GM19023 (cell line): ENCODE data around the gene PEMT.
"Not testable (repeated sequence)": the region's sequence is repeated elsewhere in the genome, so short reads cannot be mapped to it uniquely, and the experiment has no call there.

Experiments
- ATAC-seq: cut with Tn5 transposase; IDR thresholded peaks from one replicate; pipeline ENCODE4 v1.9.1; 2021; ENCODE audit warnings: mild to moderate bottlenecking, moderate library complexity; ENCODE audit not compliant: unreplicated experiment

The PEMT gene

DNA sequence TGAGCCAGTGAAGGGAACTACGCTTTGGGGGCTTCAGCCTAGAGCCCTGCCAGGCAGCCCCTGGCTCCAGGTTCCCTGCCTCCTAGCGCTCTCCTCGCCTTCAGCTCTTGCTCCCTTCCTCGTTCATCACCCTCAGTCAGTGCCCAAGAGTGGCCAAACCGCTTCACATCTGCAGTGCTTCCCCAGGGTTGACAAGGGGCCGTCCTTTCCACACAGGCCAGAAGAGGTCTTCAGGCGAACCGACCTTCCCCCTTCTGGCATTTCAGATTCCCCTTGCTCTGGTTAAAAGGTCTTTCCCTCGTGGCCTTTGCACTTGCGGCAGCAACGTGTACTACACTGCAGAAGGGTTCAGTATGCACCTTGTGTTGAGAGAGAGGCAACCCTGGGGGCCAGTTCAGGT, 99.4 kb downstream of the PEMT start:
- no peak for ATAC-seq

DNA sequence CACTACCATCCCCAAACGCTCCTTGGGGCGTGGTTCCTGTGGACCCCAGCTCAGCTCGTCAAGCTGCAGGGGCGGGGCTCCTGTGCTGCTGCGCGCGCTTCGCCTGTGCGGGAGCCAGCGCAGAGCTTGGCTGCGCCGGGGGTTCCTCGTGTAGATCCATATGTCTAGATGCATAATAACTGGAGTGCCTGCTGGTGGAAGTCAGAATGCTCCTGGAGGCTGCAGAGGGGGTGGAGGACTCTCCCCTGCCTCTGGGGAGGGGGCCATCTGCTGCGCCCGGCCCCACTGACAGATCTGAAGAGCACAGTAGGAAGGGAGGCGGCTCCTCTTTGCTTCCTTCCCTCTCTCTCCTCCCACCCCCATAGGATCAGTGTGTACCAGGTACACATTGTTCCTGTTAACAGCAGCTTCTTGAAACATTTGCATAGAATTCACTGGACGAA, 99.9 kb downstream of the PEMT start:
- ATAC-seq: no peak

DNA sequence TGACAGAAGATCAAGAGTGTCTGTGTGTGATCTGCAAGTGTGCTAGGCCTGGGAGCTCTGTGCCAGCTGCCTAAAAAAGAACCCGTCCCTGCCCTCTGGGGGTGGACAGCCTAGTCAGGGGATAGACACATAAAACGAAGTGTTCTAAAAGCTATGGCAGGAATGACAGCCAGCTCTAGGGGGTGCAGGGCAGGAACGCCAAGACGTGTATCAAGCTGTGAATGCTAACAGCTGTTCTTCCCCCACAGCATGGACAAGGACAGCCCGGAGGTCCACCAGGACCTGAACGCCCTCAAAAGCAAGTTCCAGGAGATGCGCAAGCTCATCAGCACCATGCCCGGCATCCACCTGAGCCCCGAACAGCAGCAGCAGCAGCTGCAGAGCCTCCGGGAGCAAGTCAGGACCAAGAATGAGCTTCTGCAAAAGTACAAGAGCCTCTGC, 100.5 kb downstream of the PEMT start:
- no peak for ATAC-seq

DNA sequence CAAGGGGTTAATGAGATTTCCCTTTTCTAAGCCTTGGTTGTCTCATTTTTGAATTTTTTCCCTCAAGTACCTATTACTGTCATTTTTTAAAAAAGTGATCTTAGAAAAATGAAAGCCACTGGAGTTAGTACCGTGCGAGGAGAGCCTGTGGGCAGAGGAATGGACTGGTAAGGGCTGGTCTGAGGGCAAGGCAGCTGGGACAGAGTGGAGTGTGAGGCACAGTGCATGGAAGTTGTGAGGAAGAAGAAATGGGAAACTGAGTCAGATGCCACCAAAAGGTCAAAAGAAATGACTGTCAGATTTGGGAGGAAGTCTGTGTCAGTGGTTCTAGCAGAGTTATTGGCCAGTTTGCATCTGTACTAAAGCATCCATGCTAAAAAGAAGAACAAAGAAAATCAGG, 103.5 kb downstream of the PEMT start:
- no peak for ATAC-seq

DNA sequence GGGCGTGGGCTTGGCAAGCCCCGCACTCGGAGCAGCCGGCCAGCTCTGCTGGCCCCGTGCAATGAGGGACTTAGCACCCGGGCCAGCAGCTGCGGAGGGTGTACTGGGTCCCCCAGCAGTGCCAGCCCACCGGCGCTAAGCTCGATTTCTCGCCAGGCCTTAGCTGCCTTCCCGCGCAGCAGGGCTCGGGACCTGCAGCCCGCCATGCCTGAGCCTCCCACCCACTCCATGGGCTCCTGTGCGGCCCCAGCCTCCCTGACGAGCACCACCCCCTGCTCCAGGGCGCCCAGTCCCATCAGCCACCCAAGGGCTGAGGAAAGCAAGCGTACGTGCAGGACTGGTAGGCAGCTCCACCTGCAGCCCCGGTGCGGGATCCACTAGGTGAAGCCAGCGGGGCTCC, 105.1 kb downstream of the PEMT start:
- ATAC-seq: not testable (repeated sequence)

DNA sequence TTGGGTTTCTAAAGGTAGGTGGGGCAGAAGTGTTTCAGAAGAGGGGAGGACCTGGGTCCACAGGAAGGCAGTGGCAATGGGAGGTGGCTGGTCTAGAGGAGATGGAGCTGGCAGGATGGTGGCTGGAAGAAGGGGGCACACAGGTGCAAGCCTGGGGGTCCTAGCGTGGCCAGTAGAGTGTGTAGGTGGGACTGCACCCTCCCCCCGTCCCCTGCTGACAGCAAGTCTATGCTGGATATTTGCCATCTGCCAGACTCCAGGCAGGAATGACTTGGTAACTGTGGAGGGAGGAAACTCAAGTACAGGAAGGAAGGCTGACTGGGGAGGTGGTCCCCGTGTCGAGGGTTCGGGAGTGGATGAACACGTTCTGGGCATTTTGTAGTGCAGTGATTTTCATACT, 106.1 kb downstream of the PEMT start:
- ATAC-seq: no peak

DNA sequence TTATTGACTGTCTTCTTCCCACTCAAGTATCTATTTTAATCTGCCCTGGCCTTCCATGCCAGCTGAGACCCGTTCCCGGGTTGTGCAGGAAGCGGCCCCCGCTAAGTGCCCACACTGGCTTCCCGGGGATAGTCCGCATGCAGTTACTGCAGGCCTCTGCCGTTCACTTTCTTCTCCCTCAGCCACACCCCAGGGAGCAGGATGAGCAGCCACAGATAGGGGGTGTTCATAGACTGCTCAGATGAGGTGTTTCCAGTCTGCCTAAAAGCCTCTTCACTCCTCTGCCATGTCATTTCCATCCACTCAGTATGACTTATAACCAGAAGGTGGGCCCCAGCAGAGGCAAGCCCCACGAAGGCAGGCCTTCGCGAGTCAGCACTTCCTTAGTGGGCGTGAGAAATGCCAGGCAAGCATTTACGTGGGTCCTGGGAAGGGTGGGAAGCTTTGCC, 107.0 kb downstream of the PEMT start:
- ATAC-seq: no peak

DNA sequence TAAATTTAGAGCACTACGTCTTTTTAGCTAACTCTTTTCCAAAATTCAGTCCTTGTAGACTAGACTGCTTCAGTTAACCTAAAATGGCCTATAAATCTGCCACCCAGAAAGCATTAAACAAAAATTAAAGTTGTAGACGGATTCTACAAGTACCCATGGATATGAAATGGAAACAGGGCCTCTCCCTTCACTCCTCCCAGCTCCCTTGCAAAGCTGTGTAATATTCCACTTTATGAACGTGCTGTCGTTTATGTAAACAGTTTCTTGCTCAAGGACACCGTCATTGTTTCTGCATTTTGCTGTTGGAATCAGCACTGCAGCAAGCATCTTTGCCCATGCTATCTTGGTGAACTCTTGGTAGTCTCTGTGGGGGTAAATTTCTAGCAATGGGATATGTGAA, 109.6 kb downstream of the PEMT start:
- no peak for ATAC-seq

DNA sequence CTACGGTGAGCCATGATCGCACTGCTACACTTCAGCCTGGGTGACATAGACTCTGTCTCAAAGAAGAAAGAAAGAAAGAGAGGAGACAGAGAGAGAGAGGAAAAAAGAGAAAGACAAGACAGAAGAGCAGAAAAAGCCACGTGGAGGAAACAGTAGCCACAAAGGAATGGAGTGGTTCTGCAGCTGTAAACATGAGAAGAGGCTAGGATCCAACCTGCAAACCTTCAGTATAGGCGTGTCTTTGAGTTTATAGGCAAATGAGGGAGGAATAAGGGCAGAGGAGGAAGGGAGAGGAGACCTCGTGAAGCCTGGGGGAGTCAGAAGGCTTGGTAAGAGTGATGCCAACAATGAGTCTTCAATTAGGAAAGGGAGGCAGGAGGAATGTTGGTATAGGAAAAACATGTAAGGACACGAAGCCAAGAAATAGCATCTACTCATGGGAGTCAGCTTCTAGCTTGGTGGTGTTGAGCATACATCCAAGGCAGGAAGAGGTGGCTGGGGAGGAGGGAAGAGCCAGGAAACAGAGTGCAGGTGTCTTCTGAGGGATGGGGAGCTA, 110.8 kb downstream of the PEMT start:
- ATAC-seq: no peak

DNA sequence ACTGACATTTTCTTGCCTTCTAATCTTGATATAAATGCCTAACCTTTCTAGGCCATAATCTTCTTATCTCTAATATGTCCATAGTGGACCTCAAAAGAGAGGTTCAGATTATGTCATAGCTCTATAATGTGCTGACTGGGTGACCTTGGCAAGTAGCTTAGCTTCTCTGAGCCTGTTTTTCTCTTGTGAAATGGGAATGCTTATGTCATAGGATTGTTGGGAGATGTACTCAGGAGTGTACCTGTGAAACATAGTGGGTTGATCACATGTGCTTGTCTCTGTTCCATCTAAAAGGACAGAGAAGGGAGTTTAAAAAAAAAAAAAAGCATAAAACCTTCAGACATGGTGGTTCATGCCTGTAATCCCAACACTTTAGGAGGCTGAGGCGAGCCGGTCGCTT, 112.3 kb downstream of the PEMT start:
- ATAC-seq: no peak

DNA sequence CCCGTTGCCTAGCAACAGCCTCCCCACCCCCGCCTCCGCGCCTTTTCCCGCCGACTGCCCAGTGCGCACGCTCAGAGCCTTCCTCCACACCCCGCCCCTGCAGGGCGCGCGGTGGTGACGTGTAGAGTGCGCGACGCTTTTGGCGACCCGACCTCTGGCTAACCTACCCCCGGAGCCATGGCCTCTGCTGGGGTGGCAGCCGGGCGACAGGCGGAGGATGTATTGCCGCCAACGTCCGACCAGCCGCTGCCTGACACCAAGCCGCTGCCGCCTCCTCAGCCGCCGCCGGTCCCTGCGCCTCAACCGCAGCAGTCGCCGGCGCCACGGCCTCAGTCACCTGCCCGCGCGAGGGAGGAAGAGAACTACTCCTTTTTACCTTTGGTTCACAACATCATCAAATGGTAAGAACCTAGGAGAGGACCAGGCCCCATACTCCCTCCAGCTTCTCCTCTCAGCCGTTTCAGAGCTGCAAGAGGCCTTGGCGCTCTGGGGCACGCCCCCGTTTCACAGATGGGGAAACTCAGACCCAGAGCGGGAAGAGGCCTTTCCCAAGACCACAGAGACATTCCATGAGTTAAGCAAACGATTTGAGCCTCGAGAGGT, 114.5 kb downstream of the PEMT start, which contains the start of gene MED9:
MED9 (plus strand) TSS at position 136 of the 603 bp plus-strand sequence; CDS start at position 178, 42 bp downstream.
- peak; percentile 92 for ATAC-seq

DNA sequence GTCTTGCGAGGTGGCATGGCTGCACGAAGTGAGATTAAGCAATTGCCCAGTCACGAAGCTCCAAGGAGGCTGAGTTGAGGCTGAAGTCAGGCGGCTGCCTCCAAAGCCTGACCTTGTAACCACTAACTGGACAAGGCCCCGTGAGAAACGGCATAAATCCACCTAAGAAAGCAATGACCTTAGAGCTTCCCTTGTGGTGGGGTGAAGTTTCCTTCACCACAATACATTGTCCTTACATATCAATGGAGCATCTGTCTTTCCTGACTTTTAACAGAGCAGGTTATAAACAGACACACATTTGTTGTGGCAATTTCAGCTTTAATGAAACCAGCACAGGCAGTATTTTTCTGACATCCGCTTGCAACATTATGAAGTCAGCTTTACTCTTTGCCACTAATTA, 117.2 kb downstream of the PEMT start:
- no peak for ATAC-seq

DNA sequence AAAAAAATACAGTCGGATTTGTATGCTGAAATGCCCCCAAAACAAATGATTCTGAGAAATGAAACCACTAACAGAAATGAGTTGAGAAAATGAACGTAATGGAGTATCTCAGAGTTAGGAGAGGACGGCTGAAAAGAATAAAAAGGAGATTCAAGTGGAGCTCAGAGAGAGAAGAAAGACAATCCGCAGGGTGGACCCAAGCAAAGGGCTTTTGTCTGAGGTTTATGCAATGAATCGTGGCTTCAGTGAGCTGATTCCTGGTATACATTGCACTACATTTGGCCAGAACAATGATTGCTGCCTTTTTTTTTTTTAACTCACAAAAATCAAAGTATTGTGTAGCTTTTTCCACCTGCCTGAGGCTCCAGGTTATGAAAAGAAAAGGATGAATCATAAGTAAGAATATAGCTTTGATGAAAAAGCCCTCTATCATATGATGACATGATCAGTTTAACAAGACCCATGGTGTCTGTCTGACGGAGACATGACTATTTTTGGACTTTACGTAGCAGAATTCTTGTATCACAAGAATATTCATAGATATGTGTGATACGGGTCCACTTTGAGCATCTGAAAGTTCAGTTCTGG, 119.1 kb downstream of the PEMT start:
- no peak for ATAC-seq

DNA sequence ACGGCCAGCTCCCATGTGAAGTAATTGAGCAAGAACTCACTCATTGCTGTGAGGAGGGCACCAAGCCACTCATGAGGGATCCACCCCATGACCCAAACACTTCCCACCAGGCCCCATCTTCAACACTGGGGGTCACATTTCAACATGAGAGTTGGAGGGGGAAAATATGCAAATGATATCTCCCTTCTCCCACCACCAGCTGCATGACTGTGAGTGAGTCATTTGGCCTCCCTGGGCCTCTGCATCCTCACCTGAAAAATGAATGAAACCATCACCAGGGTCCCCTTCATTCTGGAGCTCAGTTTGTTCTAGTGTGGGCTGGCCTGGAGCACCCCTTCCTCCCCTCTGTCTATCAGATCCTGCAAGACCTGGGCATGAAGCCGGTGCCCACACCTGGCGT, 121.5 kb downstream of the PEMT start:
- no peak for ATAC-seq

DNA sequence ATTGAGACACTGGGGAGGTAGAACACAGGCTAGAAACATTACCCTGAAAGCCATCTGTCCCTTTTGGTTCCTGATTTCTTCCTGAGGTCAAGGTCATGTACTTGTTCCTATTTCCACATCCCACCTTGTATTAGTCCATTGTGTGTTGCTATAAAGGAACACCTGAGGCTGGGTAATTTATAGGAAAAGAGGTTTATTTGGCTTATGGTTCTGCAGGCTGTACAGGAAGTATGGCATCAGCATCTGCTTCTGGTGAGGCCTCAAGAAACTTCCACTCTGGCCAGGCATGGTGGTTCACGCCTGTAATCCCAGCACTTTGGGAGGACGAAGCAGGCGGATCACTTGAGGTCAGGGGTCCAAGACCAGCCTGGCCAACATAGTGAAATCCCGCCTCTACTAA, 122.2 kb downstream of the PEMT start:
- ATAC-seq: no peak

DNA sequence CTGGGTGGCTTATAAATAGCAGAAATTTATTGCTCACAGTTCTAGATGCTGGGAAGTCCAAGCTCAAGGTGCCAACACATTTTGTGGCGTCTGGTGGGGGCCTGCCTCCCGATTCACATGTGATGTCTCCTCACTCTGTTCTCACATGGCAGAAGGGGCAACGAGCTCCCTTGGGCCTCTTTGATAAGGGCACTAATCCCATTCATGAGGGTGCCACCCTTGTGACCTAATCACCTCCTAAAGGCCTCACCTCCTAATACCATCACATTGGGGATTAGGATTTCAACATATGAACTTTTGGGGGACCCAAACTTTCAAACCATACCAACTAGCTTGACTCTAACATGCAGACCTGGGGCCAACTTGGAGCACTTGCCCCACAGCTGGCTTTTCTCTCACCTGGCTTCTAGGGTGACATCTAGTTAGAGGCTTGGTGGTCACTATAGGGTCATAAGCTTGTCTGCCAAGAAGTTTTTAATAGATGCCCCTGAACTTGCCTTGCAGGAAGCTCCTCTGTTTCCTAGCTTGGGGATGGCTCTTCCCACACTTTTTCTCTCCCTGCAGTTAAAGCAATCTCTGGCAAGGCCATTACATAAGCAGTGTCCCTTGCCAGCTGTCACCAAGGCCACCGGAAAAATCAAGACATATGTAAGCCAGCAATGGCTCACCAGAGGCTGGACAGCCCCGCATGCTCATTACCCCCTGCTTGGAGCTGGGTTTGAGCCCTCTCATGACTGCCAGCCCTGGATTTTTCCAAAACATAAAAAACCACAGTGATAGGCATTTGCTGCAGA, 123.1 kb downstream of the PEMT start:
- ATAC-seq: no peak

DNA sequence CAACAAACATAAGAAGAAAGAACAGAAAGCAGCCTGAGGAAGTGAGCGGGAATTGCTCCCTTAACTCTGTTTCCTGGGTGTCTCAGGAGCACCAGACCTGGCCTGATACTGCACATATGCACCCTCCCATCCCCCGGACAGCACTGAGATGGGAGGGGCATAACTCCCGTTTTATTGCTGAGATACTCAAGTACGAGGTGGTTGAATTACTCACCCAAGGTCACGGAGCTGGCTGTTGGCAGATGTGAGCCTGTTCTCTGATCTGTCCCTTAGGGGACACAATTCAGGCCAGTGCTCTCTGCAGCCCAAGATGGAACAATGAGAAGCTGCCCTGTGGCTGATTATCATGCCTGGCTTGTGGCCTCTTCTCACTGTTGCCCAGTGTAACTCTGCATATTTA, 123.8 kb downstream of the PEMT start:
- ATAC-seq: no peak

DNA sequence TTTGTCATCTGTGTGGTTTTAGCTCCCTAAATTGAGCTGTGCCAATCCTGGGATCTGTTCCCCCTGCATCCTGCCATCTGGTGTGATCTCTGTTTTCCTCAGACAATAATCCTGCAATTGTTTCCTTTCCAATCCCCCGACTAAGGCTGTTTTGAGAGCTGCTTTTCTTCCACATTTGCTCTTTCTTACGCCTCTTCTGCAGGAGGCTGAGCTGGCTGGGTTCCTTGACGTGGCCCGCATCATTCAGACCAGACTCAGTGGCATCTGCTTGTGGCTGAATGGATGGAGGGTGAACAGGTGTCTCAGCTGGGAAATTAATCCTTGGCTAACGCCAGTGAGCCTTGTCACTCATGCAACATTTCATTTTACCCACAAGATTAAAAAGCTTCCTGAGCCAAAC, 124.5 kb downstream of the PEMT start:
- ATAC-seq: no peak

DNA sequence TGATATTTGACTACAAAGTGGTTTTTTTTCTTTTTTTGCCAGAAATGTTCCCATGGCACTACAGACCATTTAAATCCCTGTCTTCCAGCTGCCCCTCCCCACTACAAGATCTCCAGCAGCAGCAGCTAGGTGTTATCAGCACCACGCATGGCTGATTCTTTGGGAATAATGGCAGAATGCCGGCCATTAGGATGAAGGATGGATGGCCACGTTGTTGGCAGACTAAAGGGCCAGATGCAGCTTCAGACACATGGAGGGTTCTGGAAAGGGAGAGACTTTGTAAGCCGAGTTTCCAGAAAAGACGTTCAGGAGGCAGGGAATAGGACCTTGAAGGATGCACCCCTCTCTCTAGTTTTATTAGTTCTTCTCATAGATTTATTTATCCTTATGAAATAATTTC, 125.0 kb downstream of the PEMT start:
- ATAC-seq: no peak

DNA sequence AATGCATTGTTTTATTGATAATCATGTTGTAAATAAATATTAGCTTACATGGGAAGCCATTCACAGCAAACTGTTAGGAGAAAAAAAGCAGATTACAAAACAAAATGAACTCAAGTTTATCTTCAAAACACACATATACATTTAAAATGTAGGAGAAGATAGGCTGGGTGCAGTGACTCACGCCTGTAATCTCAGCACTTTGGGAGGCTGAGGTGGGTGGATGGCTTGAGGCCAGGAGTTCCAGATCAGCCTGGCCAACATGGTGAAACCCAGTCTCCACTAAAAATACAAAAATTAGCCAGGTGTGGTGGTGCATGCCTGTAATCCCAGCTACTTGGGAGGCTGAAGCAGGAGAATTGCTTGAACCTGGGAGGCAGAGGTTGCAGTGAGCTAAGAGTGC, 125.6 kb downstream of the PEMT start:
- not testable (repeated sequence) for ATAC-seq

DNA sequence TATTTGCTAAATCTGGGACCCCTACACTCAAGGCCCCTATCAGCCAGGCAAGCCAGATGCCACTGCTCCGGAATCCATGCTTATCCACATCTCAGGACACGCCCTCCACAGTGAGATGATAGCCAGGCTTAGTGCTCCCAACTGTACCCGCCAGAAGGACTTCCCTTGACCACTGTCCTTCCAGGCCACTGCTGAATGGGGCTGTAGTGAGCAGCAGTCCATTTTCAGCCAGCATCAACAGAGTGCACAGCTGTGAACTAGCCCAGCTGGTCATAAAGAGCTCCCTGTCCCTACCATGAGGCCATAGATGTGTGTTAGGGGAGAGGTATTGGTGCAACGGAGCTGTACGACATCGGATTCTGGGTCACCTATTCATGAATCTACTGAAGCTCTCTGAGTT, 127.7 kb downstream of the PEMT start:
- no peak for ATAC-seq
